SK-N-SH treated with all-trans-retinoic acid at 6 μM for 48 hours (cell line): Measurements from ENCODE around the gene CDC14A.
"Not testable (repeated sequence)": the region's sequence is repeated elsewhere in the genome, so short reads cannot be mapped to it uniquely, and the experiment has no call there.

Experiments used
- ATAC-seq: fragments of 200-7000 bp; cut with Tn5 transposase; 3 replicates; pipeline ENCODE4 v1.9.1; 2020; ENCODE audit warnings: mild to moderate bottlenecking, moderate library complexity
- ARNTL ChIP-seq: fragments of 450-650 bp; formaldehyde crosslinking; IDR thresholded peaks from 2 replicates; pipeline ENCODE4 v1.5.0; 2020; ENCODE audit warnings: low read depth, mild to moderate bottlenecking, moderate library complexity, borderline replicate concordance
- BACH2 ChIP-seq: fragments of 250-450 bp; sonication (Bioruptor Pico); IDR thresholded peaks from 2 replicates; pipeline ENCODE4 v1.9.0; 2021; ENCODE audit warnings: mild to moderate bottlenecking, borderline replicate concordance
- CSDC2 ChIP-seq: fragments of 250-450 bp; sonication (Bioruptor Pico); IDR thresholded peaks from 2 replicates; pipeline ENCODE4 v1.5.0; 2020; ENCODE audit warnings: mild to moderate bottlenecking, moderate library complexity
- CSRNP3 ChIP-seq: fragments of 250-450 bp; sonication (Bioruptor Pico); IDR thresholded peaks from 2 replicates; pipeline ENCODE4 v1.5.1; 2021; ENCODE audit warnings: mild to moderate bottlenecking, moderate library complexity
- ESRRG ChIP-seq: fragments of 250-450 bp; sonication (Bioruptor Pico); IDR thresholded peaks from 2 replicates; pipeline ENCODE4 v1.6.1; 2021; ENCODE audit warnings: mild to moderate bottlenecking
- GLIS3 ChIP-seq: fragments of 250-450 bp; sonication (Bioruptor Pico); IDR thresholded peaks from 2 replicates; pipeline ENCODE4 v1.5.0; 2020; ENCODE audit warnings: mild to moderate bottlenecking, moderate library complexity
- ISL1 ChIP-seq: fragments of 250-450 bp; sonication (Bioruptor Pico); IDR thresholded peaks from 2 replicates; pipeline ENCODE4 v2.1.2; 2022; ENCODE audit warnings: mild to moderate bottlenecking, moderate library complexity
- OSR1 ChIP-seq: fragments of 250-450 bp; sonication (Bioruptor Pico); IDR thresholded peaks from 2 replicates; pipeline ENCODE4 v1.8.0; 2022; ENCODE audit warnings: moderate library complexity, mild to moderate bottlenecking, inconsistent platforms
- POU6F1 ChIP-seq: fragments of 250-450 bp; sonication (Bioruptor Pico); IDR thresholded peaks from 2 replicates; pipeline ENCODE4 v1.8.0; 2021; ENCODE audit warnings: low read depth, mild to moderate bottlenecking, moderate library complexity, borderline replicate concordance
- PPARA ChIP-seq: fragments of 250-450 bp; sonication (Bioruptor Pico); IDR thresholded peaks from 2 replicates; pipeline ENCODE4 v1.5.0; 2020; ENCODE audit warnings: mild to moderate bottlenecking, borderline replicate concordance
- RARB ChIP-seq: fragments of 250-450 bp; sonication (Bioruptor Pico); IDR thresholded peaks from 2 replicates; pipeline ENCODE4 v1.8.0; 2021; ENCODE audit warnings: mild to moderate bottlenecking, moderate library complexity
- SNAI2 ChIP-seq: fragments of 250-450 bp; sonication (Bioruptor Pico); IDR thresholded peaks from 2 replicates; pipeline ENCODE4 v1.5.0; 2020; ENCODE audit warnings: mild to moderate bottlenecking, moderate library complexity
- TCF4 ChIP-seq: fragments of 250-450 bp; sonication (Bioruptor Pico); IDR thresholded peaks from 2 replicates; pipeline ENCODE4 v1.8.0; 2021; ENCODE audit warnings: mild to moderate bottlenecking, moderate library complexity, borderline replicate concordance
- TSHZ2 ChIP-seq: fragments of 250-450 bp; sonication (Bioruptor Pico); IDR thresholded peaks from 2 replicates; pipeline ENCODE4 v1.5.0; 2020; ENCODE audit warnings: mild to moderate bottlenecking, moderate library complexity
- ZC3H10 ChIP-seq: fragments of 250-450 bp; sonication (Bioruptor Pico); IDR thresholded peaks from 2 replicates; pipeline ENCODE4 v1.5.1; 2021; ENCODE audit warnings: mild to moderate bottlenecking, moderate library complexity
- ZFP3 ChIP-seq: fragments of 250-450 bp; sonication (Bioruptor Pico); IDR thresholded peaks from 2 replicates; pipeline ENCODE4 v1.5.0; 2020; ENCODE audit warnings: mild to moderate bottlenecking, moderate library complexity
- ZFP30 ChIP-seq: fragments of 450-650 bp; formaldehyde crosslinking; IDR thresholded peaks from 2 replicates; pipeline ENCODE4 v1.5.0; 2022; ENCODE audit warnings: mild to moderate bottlenecking, moderate library complexity
- ZNF70 ChIP-seq: fragments of 450-650 bp; formaldehyde crosslinking; IDR thresholded peaks from 2 replicates; pipeline ENCODE4 v1.5.0; 2020; ENCODE audit warnings: mild to moderate bottlenecking, moderate library complexity
- ZNF8 ChIP-seq: fragments of 450-650 bp; formaldehyde crosslinking; IDR thresholded peaks from 2 replicates; pipeline ENCODE4 v1.5.0; 2020; ENCODE audit warnings: mild to moderate bottlenecking, moderate library complexity
- TF ChIP-seq, protein P1 (sequence below): fragments of 250-450 bp; sonication (Bioruptor Pico); IDR thresholded peaks from 2 replicates; pipeline ENCODE4 v1.8.0; 2020; ENCODE audit warnings: mild to moderate bottlenecking, moderate library complexity, borderline replicate concordance
- TF ChIP-seq, protein P2 (sequence below): fragments of 250-450 bp; sonication (Bioruptor Pico); IDR thresholded peaks from 2 replicates; pipeline ENCODE4 v1.5.1; 2020; ENCODE audit warnings: low read depth, mild to moderate bottlenecking, moderate library complexity

CDC14A gene

GRCh38 chr1:100323419-100324106 is 28.7 kb upstream of the CDC14A start (continued):
- TF ChIP-seq, protein P1, sequence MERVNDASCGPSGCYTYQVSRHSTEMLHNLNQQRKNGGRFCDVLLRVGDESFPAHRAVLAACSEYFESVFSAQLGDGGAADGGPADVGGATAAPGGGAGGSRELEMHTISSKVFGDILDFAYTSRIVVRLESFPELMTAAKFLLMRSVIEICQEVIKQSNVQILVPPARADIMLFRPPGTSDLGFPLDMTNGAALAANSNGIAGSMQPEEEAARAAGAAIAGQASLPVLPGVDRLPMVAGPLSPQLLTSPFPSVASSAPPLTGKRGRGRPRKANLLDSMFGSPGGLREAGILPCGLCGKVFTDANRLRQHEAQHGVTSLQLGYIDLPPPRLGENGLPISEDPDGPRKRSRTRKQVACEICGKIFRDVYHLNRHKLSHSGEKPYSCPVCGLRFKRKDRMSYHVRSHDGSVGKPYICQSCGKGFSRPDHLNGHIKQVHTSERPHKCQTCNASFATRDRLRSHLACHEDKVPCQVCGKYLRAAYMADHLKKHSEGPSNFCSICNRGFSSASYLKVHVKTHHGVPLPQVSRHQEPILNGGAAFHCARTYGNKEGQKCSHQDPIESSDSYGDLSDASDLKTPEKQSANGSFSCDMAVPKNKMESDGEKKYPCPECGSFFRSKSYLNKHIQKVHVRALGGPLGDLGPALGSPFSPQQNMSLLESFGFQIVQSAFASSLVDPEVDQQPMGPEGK (CRISPR knock-in tag), result no peak
- TF ChIP-seq, all 23 proteins: peak for 0

DNA sequence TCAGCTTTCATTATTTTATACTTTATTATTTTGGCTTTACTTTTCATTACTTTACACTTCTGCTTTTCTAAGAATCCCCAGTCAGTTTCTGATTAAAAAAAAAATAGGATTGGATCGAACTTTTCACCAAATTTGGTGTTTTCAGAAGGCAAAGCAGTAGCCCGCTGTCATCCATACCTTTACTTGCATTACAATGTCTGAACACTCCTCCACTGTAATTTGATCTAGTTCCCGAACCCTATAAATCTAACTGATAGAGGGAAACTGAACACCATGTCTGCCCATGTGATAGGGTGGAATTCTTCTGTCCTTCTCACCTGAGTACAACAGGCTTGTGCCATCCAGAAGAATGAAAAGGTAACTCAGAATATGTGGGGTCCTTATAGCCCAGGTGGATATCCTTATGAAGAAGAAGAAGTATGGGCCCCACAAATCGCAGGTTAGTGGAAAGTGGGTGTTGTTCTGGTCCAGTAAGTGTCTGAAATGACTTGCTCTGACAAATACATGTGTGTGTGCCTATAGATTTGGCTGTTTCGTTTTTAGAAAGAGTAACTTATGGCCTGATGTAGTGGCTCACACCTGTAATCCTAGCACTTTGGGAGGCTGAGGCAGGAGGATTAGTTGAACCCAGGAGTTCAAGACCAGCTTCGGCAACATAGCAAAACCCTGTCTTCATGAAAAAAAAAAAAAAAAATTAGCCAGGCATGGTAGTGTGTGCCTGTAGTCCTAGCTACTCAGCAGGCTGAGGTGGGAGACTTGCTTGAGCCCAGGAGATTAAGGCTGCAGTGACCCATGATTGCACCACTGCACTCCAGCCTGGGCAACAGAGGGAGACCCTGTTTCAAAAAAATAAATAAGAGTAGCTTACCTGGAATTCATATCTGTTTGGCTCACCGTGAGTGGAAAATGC is 26.6 kb upstream of the CDC14A start:
- no peak for ATAC-seq

GRCh38 chr1:100326325-100326670 is 26.0 kb upstream of the CDC14A start:
- ATAC-seq, result not testable (repeated sequence)

More for the DNA sequence above, 26.6 kb upstream of the CDC14A start:
- TF ChIP-seq, protein P2, sequence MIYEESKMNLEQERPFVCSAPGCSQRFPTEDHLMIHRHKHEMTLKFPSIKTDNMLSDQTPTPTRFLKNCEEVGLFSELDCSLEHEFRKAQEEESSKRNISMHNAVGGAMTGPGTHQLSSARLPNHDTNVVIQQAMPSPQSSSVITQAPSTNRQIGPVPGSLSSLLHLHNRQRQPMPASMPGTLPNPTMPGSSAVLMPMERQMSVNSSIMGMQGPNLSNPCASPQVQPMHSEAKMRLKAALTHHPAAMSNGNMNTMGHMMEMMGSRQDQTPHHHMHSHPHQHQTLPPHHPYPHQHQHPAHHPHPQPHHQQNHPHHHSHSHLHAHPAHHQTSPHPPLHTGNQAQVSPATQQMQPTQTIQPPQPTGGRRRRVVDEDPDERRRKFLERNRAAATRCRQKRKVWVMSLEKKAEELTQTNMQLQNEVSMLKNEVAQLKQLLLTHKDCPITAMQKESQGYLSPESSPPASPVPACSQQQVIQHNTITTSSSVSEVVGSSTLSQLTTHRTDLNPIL (CRISPR knock-in tag), result no peak

- ATAC-seq, result no peak
- no peak for TF ChIP-seq ZC3H10
- TF ChIP-seq BACH2 (CRISPR knock-in tag), result no peak
- no peak for TF ChIP-seq CSRNP3 (CRISPR knock-in tag)
- TF ChIP-seq TCF4, result no peak
- TF ChIP-seq ZNF8 (CRISPR knock-in tag), result no peak
- TF ChIP-seq ZNF70 (CRISPR knock-in tag), result no peak
- no peak for TF ChIP-seq SNAI2 (CRISPR knock-in tag)
Observed at GRCh38 chr1:100328133-100328532, 24.2 kb upstream of the CDC14A start.

DNA sequence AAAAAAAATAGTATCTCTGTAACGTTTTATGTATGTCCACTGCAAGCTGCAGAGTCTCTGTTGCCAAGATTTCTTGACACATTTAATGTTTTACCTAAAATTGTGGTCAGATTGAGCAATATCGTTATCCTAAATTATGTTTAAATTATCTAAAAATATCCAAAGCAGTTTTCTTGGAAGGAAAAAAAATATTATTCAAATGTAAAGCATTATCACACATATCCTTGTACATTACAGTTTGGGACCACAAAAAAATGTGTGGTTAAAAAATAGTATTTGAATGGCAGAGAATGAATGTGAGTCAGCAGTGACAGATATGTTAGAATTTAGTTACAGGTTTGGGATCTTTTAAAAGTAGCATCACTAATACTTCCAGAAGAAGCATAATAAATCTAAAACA is 21.2 kb upstream of the CDC14A start:
- not testable (repeated sequence) for ATAC-seq

GRCh38 chr1:100332331-100332730 is 20.0 kb upstream of the CDC14A start:
- no peak for ATAC-seq
- TF ChIP-seq CSRNP3 (CRISPR knock-in tag) (no peak), RARB (no peak), CSDC2 (CRISPR knock-in tag) (no peak), OSR1 (CRISPR knock-in tag) (no peak), TCF4 (no peak), BACH2 (CRISPR knock-in tag) (no peak), POU6F1 (CRISPR knock-in tag) (no peak), ISL1 (CRISPR knock-in tag) (no peak), TSHZ2 (CRISPR knock-in tag) (no peak), SNAI2 (CRISPR knock-in tag) (no peak), ARNTL (CRISPR knock-in tag) (no peak), ZNF8 (CRISPR knock-in tag) (no peak), ESRRG (CRISPR knock-in tag) (no peak), ZNF70 (CRISPR knock-in tag) (no peak), ZFP30 (no peak), ZC3H10 (no peak), PPARA (CRISPR knock-in tag) (no peak), GLIS3 (no peak), ZFP3 (CRISPR knock-in tag) (no peak)
